ENCODE results near the gene CCDC198. TPM values are rescaled to one million over a fixed set of nuclear protein-coding genes. Genes with fewer than 3 reads are reported as not detected.

The CCDC198 gene
- total RNA-seq, 1 donor from 2014 or later, result not detected

DNA sequence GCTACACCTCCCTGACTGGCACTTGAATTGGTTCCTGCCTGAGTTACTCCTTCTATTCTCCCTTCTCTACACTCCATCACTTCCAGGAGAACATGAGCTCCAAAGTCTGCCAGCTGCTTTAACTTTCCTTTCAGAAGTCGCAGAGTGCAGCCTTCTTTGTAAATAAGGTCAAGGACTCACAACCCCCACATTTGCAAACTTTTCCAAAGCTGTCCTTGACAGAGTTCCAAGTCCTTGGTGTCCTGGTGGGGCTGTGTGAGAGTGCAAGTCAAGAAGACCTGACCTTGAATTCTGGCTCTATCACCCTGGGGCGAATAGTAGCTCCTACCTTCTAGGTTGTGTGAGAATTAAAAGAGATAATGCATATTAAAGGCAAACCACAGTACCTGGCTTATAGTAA lies 15.6 kb downstream of the CCDC198 start:
- intact Hi-C loops (cut with DNase I), result no loop called here
- DNase-seq (ENCODE audit: low spot score), result no peak

DNA sequence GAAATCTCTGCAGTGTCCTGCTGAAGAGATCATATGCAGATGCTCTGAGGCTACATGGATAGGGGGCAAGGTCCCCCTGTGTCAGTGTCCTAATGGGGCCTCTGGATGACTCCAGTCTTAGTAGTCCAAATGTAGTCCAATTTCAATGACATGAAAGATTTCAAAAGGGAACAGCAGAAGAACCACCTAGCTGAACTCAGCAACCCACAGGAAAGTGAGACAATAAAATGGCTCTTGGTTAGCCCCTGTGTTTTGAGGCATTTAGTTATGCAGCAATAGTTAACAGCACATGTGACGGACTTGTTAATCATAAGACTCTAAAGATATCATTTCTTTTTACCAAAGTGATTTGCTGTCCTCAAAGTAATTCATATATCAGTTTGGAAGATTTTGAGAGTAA lies 22.7 kb downstream of the CCDC198 start:
- no peak for DNase-seq (ENCODE audit: low spot score)
- intact Hi-C loops (cut with DNase I), result no loop called here

DNA sequence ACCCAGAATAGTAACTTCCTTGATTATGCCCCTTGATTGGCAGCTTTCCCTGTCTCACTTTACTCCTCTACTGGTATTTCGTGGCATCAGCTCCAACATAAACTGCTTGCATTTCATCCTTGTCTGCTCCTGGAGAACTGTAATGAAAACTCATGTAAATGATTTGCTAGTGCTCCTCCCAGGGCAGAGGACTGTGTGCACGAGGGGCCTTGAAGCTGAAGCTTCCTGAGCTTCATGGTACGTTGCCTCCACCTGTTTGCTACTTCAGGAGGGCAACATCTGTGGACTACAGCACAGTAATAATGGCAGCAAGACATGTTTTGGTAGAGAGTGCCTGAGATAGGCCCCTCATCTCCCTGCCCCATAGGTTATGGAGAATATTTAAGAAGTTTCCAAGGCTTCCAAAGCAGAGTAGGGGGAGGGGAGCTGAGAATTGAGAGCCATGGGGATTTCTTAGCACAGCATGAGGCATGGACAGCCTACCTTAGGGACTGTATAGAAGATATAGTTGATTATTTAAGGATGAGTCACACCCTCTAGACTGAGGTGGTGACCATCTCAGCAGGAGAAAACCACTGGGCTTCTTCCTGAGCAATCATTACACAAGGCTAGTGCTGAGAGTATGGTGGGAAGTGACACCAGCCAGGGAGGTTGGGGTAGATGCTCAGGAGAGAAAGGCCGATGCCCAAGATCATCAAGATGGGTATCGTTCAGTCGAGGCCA lies 29.5 kb downstream of the CCDC198 start:
- no peak for DNase-seq (ENCODE audit: low spot score)
- intact Hi-C loops (cut with DNase I), result no loop called here

- no peak for DNase-seq (ENCODE audit: low spot score)
- intact Hi-C loops (cut with DNase I), result no loop called here
Measured at GRCh38 chr14:57462551-57462950, 31.1 kb downstream of the CCDC198 start.

- intact Hi-C loops (cut with DNase I), result no loop called here
Measured at GRCh38 chr14:57461777-57462320, 31.8 kb downstream of the CCDC198 start.

DNA sequence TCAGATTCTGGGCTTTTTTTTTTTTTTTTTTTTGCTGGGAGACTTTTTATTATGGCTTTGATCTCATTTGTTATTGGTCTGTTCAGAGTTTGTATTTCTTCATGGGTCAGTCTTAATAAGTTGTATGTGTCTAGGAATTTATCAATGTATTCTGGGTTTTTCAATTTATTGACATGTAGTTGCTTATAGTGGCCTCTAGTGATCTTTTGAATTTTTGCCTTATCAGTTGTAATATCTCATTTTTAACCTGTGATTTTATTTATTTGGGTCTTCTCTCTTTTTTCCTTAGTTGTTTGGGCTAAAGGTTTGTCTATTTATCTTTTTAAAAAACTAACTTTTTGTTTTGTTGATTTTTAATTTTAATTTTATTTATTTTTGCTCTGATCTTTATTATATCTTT lies 57.7 kb downstream of the CCDC198 start:
- intact Hi-C loops (cut with DNase I), result no loop called here
- DNase-seq (ENCODE audit: low spot score), result no peak

More at GRCh38 chr14:57461777-57462320, 31.8 kb downstream of the CCDC198 start:
- no peak for DNase-seq (ENCODE audit: low spot score)

DNA sequence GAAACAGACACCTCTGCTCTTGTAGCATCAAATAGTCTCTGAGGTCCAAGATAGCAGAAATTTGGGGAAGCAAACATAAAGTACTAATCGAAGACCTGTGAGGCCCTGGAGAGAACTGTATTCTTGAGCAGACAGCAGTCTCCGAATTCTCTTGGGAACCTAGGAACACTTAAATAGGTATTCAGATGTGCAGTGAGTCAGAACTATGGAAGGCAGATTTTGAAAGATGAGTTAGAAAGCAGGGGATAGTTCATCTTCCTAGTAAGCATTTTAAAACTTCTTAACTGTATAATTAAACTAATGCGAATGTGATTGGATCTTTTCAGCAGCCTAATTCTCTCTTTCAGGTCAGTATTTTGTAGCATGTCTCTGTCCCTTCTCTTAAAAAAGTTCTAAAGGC lies 72.7 kb downstream of the CCDC198 start:
- no peak for DNase-seq (ENCODE audit: low spot score)
- intact Hi-C loops (cut with DNase I), result no loop called here

DNA sequence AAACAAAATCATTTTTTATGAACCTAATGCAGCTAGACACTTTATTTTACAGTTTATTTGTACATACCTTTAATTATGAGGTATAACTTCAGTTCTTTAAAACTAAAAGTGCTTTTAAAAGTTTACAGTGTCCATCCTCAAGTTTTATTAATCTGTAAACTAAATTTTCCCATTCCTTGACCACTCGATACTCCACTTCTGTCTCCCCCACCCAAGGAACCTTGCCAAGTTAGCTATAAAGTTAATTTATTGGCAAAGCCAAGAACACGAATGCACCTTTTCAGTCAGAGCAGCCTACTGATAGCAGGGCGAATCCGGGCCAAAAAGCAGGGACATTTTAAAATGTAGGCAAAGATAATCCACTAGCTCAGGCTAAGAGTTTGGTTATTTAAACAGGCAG lies 73.6 kb downstream of the CCDC198 start:
- no peak for DNase-seq (ENCODE audit: low spot score)
- intact Hi-C loops (cut with DNase I), result no loop called here

Other genes starting within 250 kb of the CCDC198 start
- gene EXOC5, start 225.0 kb downstream of the CCDC198 start, total RNA-seq, result 60.9 TPM
- 49.6 TPM for gene AP5M1, start 224.9 kb downstream of the CCDC198 start, total RNA-seq
- 21.8 TPM for gene NAA30, start 103.3 kb downstream of the CCDC198 start, total RNA-seq